ENCODE measurements around the gene TOP2A.
A peak's percentile ranks its signal among the peaks of the same experiment; 100 is the strongest.

Gene TOP2A

DNA sequence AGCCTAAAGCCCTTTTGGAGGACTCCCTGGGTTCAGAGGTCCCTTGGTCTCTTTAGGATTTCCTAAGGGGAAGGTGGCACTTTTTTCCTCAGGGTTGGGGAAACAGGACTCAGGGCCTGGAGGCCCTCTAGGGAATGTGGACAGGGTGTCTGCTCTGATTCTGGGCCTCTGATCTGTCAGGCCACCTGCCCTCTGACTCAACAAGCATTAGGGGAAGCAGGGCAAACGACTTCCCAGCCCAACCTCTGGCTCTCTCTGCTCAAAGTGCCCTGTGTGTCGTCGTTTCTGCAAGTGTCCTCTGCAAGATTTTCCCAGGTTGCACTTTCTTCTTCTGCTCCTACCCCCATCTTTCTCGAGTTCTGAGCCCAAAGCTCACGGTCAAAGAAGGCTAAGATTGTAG is 18.9 kb upstream of the TOP2A start:
- Histone ChIP-seq H3K23ac (ENCODE audit: low read length) (no peak overlapping the region), H3K4me1 (ENCODE audit: control insufficient read depth, low read depth, low read length) (no peaks in the 10 kb centered on the region), H2BK15ac (replicated peaks; ENCODE audit: low read depth) (no peak overlapping the region), H3K27ac (ENCODE audit: low read depth, low read length) (no peak overlapping the region), H4K5ac (ENCODE audit: low read length) (no peak overlapping the region), H3K18ac (ENCODE audit: low read length) (no peak overlapping the region), H3K79me2 (ENCODE audit: control insufficient read depth, insufficient read depth, low read length) (no peaks in the 10 kb centered on the region), H2AK5ac (ENCODE audit: low read length) (no peak overlapping the region), H2BK120ac (ENCODE audit: low read depth, low read length) (no peak overlapping the region), H3K4me3 (ENCODE audit: low read length) (no peak overlapping the region), H3K9ac (ENCODE audit: low read length) (no peak overlapping the region), H3K36me3 (ENCODE audit: control insufficient read depth, insufficient read depth, low read length) (no peaks in the 10 kb centered on the region), H3K56ac (ENCODE audit: low read length) (no peak overlapping the region), H3K4ac (ENCODE audit: low read depth, low read length) (no peak overlapping the region), H4K8ac (ENCODE audit: low read depth, low read length) (no peak overlapping the region), H2BK5ac (ENCODE audit: low read length) (no peak overlapping the region), H3K27me3 (ENCODE audit: insufficient read depth, low read length, poor library complexity) (no peaks in the 10 kb centered on the region), H3K4me2 (ENCODE audit: low read length) (no peak overlapping the region), H3K79me1 (ENCODE audit: low read length) (no peaks in the 10 kb centered on the region)
- WGBS (ENCODE audit: extremely low coverage, insufficient coverage, low lambda C conversion rate) = no CpG with 5 or more reads among the region's 5 CpGs
- no peak for DNase-seq

DNA sequence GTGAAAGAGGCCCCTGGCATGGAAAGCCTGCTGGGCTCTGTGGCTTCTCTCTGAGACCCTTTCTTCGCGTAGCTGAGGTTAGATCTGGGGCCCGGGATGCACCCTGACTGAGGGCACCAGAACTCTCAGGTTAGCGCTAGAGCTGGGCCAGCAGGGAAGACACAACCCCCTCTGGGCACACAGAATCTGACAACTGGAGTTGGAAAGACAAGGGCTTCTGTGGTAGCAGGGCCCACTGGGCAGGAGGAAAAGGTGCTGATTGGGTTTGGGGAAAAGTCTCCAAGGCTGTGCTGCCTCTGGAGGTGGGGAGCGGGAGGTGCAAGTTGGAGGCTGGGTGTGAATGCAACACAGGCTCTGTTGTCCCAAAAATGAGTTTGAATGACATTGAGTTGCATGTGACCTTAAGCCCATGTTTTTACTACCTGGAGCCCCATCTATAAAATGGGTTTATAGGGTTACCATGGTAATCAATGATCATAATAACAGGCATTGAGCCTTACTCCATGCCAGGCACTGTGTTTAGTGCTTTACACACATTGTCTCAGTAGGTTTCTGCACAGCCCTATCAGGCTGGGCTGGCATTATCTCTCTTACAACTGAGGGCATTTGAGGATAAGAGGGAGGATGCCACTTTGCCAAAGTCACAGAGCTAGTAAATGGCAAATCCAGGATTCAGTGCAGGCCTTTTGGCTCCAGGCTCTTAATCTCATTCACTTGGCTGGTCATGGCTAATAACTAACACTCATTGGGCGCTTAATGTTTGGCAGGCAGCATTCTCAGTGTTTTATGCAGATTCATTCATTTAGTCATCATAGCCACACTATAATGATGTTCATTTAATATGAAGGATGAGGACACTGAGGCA is 16.1 kb upstream of the TOP2A start:
- Histone ChIP-seq H3K18ac (ENCODE audit: low read length) (no peak overlapping the region), H3K79me1 (ENCODE audit: low read length) (no peaks in the 10 kb centered on the region), H3K56ac (ENCODE audit: low read length) (no peak overlapping the region), H2BK15ac (replicated peaks; ENCODE audit: low read depth) (no peak overlapping the region), H2BK120ac (ENCODE audit: low read depth, low read length) (no peak overlapping the region), H3K9ac (ENCODE audit: low read length) (no peak overlapping the region), H3K36me3 (ENCODE audit: control insufficient read depth, insufficient read depth, low read length) (no peaks in the 10 kb centered on the region), H3K27ac (ENCODE audit: low read depth, low read length) (no peak overlapping the region), H2BK5ac (ENCODE audit: low read length) (no peak overlapping the region), H3K4me1 (ENCODE audit: control insufficient read depth, low read depth, low read length) (no peaks in the 10 kb centered on the region), H4K8ac (ENCODE audit: low read depth, low read length) (no peak overlapping the region), H3K4me2 (ENCODE audit: low read length) (no peak overlapping the region), H4K5ac (ENCODE audit: low read length) (no peak overlapping the region), H3K4me3 (ENCODE audit: low read length) (no peak overlapping the region), H3K23ac (ENCODE audit: low read length) (no peak overlapping the region), H3K4ac (ENCODE audit: low read depth, low read length) (no peak overlapping the region), H2AK5ac (ENCODE audit: low read length) (no peak overlapping the region), H3K27me3 (ENCODE audit: insufficient read depth, low read length, poor library complexity) (no peaks in the 10 kb centered on the region), H3K79me2 (ENCODE audit: control insufficient read depth, insufficient read depth, low read length) (no peaks in the 10 kb centered on the region)
- WGBS (ENCODE audit: extremely low coverage, insufficient coverage, low lambda C conversion rate) = no CpG with 5 or more reads among the region's 6 CpGs
- DNase-seq = peak; percentile 74

DNA sequence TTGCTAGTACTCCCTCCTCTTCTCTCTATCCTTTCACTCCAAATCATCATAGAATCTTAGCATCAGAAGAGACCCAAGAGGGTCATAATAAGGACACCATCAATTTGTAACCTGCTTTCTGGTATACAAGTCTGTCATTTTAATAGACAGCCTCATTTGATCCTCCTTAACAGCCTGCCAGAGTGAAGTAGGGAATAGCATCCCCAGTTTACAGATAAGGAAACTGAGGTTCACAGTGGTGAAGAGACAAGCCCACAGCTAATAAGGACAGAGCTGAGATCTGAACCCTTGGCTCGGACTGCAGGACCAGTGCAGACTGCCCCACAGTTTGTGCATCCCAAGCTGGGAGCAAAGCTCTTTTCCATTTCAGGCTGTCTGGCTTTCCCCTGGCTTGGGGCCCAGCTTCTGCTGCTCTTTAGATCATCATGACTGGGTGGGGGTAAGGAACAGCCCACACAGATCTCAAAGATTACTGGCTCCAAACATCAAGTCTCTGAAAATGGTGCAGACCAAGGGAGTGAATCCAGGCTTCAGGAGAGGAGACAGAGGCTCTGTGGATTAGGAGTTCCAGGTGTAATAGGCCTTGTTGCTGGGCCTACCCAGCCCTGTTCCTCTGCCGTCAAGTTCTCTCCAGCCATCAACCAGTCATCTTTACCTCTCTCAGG is 15.3 kb upstream of the TOP2A start:
- no peak overlapping the region for H3K27ac ChIP-seq (ENCODE audit: low read depth, low read length)
- H3K79me2 ChIP-seq (ENCODE audit: control insufficient read depth, insufficient read depth, low read length) = no peaks in the 10 kb centered on the region
- no CpG with 5 or more reads among the region's 2 CpGs for WGBS (ENCODE audit: extremely low coverage, insufficient coverage, low lambda C conversion rate)
- no peak overlapping the region for H3K56ac ChIP-seq (ENCODE audit: low read length)
- H2BK5ac ChIP-seq (ENCODE audit: low read length) = no peak overlapping the region
- H3K9ac ChIP-seq (ENCODE audit: low read length) = no peak overlapping the region
- no peak overlapping the region for H2AK5ac ChIP-seq (ENCODE audit: low read length)
- no peak for DNase-seq
- H3K79me1 ChIP-seq (ENCODE audit: low read length) = no peaks in the 10 kb centered on the region
- no peaks in the 10 kb centered on the region for H3K4me1 ChIP-seq (ENCODE audit: control insufficient read depth, low read depth, low read length)
- H2BK15ac ChIP-seq (replicated peaks; ENCODE audit: low read depth) = no peak overlapping the region
- H3K18ac ChIP-seq (ENCODE audit: low read length) = no peak overlapping the region
- H2BK120ac ChIP-seq (ENCODE audit: low read depth, low read length) = no peak overlapping the region
- no peak overlapping the region for H3K4ac ChIP-seq (ENCODE audit: low read depth, low read length)
- no peak overlapping the region for H4K8ac ChIP-seq (ENCODE audit: low read depth, low read length)
- no peaks in the 10 kb centered on the region for H3K27me3 ChIP-seq (ENCODE audit: insufficient read depth, low read length, poor library complexity)
- H3K23ac ChIP-seq (ENCODE audit: low read length) = no peak overlapping the region
- H3K4me3 ChIP-seq (ENCODE audit: low read length) = no peak overlapping the region
- H3K36me3 ChIP-seq (ENCODE audit: control insufficient read depth, insufficient read depth, low read length) = no peaks in the 10 kb centered on the region
- no peak overlapping the region for H4K5ac ChIP-seq (ENCODE audit: low read length)
- no peak overlapping the region for H3K4me2 ChIP-seq (ENCODE audit: low read length)

DNA sequence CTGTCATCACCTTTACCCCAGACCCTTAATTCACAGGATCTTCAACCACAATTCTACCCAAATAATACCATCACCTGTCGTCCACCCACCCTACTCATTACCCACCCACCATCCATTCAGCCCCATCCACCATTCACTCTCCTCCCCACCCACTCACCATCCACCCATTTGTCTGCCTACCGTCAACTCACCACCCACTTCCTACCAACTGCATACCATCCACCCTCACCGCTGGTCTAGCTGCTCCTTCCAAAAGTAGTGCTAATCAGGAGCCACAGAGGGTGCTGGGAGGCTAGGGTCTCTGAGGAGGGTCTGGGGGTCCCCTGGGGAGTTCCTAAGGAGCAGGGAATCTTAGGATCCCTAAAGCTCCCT is 13.5 kb upstream of the TOP2A start:
- no peak overlapping the region for H2AK5ac ChIP-seq (ENCODE audit: low read length)
- no peaks in the 10 kb centered on the region for H3K36me3 ChIP-seq (ENCODE audit: control insufficient read depth, insufficient read depth, low read length)
- no CpG with 5 or more reads among the region's 3 CpGs for WGBS (ENCODE audit: extremely low coverage, insufficient coverage, low lambda C conversion rate)
- H3K18ac ChIP-seq (ENCODE audit: low read length) = no peak overlapping the region
- H3K23ac ChIP-seq (ENCODE audit: low read length) = no peak overlapping the region
- no peak overlapping the region for H3K4me3 ChIP-seq (ENCODE audit: low read length)
- H3K56ac ChIP-seq (ENCODE audit: low read length) = no peak overlapping the region
- no peak overlapping the region for H4K8ac ChIP-seq (ENCODE audit: low read depth, low read length)
- no peak overlapping the region for H4K5ac ChIP-seq (ENCODE audit: low read length)
- no peak overlapping the region for H3K27ac ChIP-seq (ENCODE audit: low read depth, low read length)
- no peaks in the 10 kb centered on the region for H3K79me1 ChIP-seq (ENCODE audit: low read length)
- H2BK15ac ChIP-seq (replicated peaks; ENCODE audit: low read depth) = no peak overlapping the region
- H3K9ac ChIP-seq (ENCODE audit: low read length) = no peak overlapping the region
- no peak overlapping the region for H3K4ac ChIP-seq (ENCODE audit: low read depth, low read length)
- no peak overlapping the region for H2BK120ac ChIP-seq (ENCODE audit: low read depth, low read length)
- H2BK5ac ChIP-seq (ENCODE audit: low read length) = no peak overlapping the region
- DNase-seq = no peak
- no peaks in the 10 kb centered on the region for H3K4me1 ChIP-seq (ENCODE audit: control insufficient read depth, low read depth, low read length)
- H3K4me2 ChIP-seq (ENCODE audit: low read length) = no peak overlapping the region
- H3K79me2 ChIP-seq (ENCODE audit: control insufficient read depth, insufficient read depth, low read length) = no peaks in the 10 kb centered on the region
- H3K27me3 ChIP-seq (ENCODE audit: insufficient read depth, low read length, poor library complexity) = no peaks in the 10 kb centered on the region

DNA sequence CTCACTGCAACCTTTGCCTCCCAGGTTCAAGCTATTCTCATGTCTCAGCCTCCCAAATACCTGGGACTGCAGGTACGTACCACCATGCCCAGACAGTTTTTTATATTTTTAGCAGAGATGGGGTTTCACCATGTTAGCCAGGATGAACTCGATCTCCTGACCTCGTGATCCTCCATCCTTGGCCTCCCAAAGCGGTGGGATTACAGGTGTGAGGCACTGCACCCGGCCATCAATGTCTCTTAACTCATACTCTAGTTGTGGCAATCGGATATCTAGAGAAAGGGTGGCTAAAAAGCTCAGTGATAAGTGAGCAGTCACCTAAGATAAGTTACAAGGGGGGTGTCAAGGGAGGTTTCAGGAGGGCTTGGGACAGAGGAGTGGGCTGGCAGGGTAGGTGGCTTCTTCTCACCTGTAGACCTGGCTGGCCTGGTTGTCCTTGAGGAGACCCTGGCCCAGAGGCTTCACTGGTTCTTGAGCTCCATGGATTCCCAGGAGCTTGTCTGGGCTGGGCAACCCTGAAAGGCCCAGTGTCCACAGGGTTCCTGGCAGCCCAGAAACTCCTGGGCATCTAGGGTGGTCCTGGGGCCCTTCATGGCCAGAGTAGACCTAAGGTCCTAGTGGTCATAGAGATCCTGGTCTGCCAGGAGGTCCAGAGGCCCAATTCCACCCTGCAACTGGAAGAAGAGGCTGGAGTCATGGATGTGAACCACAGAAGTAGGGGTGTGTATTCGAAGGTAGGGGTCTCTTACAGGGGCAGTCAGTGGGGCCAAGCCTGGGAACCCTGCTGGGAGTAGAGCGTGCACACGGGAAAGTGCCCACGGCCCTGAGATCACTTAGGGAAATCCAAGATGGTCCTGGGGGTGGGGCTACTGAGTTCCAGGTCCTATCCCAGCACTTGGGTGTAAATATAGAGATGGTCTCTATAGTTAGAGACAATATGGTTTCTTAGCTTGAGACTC is 12.9 kb upstream of the TOP2A start:
- no peak overlapping the region for H3K4me3 ChIP-seq (ENCODE audit: low read length)
- no peak overlapping the region for H3K27ac ChIP-seq (ENCODE audit: low read depth, low read length)
- H3K56ac ChIP-seq (ENCODE audit: low read length) = no peak overlapping the region
- no peak overlapping the region for H3K9ac ChIP-seq (ENCODE audit: low read length)
- H3K18ac ChIP-seq (ENCODE audit: low read length) = no peak overlapping the region
- WGBS (ENCODE audit: extremely low coverage, insufficient coverage, low lambda C conversion rate) = no CpG with 5 or more reads among the region's 10 CpGs
- H3K4me1 ChIP-seq (ENCODE audit: control insufficient read depth, low read depth, low read length) = no peaks in the 10 kb centered on the region
- no peak overlapping the region for H4K5ac ChIP-seq (ENCODE audit: low read length)
- H2BK15ac ChIP-seq (replicated peaks; ENCODE audit: low read depth) = no peak overlapping the region
- H3K4ac ChIP-seq (ENCODE audit: low read depth, low read length) = no peak overlapping the region
- H4K8ac ChIP-seq (ENCODE audit: low read depth, low read length) = no peak overlapping the region
- no peak overlapping the region for H3K4me2 ChIP-seq (ENCODE audit: low read length)
- H3K36me3 ChIP-seq (ENCODE audit: control insufficient read depth, insufficient read depth, low read length) = no peaks in the 10 kb centered on the region
- no peak for DNase-seq
- H3K79me2 ChIP-seq (ENCODE audit: control insufficient read depth, insufficient read depth, low read length) = no peaks in the 10 kb centered on the region
- H2AK5ac ChIP-seq (ENCODE audit: low read length) = no peak overlapping the region
- H3K79me1 ChIP-seq (ENCODE audit: low read length) = no peaks in the 10 kb centered on the region
- no peak overlapping the region for H2BK120ac ChIP-seq (ENCODE audit: low read depth, low read length)
- H3K23ac ChIP-seq (ENCODE audit: low read length) = no peak overlapping the region
- no peak overlapping the region for H2BK5ac ChIP-seq (ENCODE audit: low read length)
- no peaks in the 10 kb centered on the region for H3K27me3 ChIP-seq (ENCODE audit: insufficient read depth, low read length, poor library complexity)
